ENCODE results near the gene KHNYN.

KHNYN gene

DNA sequence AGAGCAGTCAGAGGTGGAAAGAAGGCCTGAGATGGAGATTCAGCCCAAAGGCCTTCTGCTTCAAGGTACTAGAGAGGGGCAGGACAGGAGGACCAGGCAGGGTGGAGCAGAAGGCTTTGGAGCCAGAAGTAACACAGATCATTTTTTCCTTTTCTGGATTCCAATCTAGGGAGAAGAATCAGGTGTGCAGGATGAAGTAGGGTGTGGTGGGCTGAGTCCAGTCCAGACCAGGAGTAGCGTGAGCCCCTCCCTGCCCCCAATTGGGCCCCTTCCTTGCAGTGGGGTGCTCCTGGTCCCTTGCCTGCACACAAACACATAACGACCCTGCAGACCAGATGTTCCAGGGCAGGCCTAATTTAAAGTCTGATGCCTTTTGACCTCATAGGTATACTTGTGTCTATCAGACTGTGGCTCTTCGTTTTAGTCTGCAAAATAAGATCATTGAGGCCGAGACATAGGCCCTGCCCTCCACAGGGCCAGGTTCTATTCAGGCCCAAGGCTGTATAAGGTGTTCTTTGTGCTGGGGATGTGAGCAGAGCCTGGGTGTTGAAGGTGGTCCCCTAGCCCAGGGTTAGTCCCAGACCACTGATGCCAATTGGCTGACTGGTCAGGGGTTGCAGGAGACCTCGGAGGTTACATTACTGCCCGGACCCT lies 32.0 kb upstream of the KHNYN start:
- H3K27ac ChIP-seq: no peak overlapping the region
- TF ChIP-seq, protein P1, sequence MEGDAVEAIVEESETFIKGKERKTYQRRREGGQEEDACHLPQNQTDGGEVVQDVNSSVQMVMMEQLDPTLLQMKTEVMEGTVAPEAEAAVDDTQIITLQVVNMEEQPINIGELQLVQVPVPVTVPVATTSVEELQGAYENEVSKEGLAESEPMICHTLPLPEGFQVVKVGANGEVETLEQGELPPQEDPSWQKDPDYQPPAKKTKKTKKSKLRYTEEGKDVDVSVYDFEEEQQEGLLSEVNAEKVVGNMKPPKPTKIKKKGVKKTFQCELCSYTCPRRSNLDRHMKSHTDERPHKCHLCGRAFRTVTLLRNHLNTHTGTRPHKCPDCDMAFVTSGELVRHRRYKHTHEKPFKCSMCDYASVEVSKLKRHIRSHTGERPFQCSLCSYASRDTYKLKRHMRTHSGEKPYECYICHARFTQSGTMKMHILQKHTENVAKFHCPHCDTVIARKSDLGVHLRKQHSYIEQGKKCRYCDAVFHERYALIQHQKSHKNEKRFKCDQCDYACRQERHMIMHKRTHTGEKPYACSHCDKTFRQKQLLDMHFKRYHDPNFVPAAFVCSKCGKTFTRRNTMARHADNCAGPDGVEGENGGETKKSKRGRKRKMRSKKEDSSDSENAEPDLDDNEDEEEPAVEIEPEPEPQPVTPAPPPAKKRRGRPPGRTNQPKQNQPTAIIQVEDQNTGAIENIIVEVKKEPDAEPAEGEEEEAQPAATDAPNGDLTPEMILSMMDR (conservative IDR thresholded peaks at IDR 0.05): no peak
- no peak for TF ChIP-seq ZFX (IDR thresholded peaks at IDR 0.05)

DNA sequence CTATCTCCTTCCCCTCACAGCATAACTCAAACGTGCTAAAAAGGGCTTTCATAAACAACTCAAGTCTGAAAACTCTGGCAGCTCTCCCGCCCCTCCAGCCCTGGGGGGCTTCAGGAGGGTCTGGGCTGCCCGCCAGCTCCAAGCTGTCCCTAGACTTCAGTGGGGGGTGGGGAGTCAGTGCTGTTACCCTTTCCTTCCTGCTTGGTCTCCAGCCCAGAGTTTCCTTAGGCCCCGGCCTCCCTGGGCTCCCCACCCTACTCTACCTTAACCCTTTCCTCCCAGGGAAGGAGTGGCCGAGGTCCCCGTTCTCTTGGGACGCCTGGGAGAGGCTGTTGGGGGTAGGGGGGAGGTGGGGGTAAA lies 31.5 kb upstream of the KHNYN start:
- TF ChIP-seq, protein P1 (conservative IDR thresholded peaks at IDR 0.05): no peak
- no peak for TF ChIP-seq ZFX (IDR thresholded peaks at IDR 0.05)
- no peak overlapping the region for H3K27ac ChIP-seq

DNA sequence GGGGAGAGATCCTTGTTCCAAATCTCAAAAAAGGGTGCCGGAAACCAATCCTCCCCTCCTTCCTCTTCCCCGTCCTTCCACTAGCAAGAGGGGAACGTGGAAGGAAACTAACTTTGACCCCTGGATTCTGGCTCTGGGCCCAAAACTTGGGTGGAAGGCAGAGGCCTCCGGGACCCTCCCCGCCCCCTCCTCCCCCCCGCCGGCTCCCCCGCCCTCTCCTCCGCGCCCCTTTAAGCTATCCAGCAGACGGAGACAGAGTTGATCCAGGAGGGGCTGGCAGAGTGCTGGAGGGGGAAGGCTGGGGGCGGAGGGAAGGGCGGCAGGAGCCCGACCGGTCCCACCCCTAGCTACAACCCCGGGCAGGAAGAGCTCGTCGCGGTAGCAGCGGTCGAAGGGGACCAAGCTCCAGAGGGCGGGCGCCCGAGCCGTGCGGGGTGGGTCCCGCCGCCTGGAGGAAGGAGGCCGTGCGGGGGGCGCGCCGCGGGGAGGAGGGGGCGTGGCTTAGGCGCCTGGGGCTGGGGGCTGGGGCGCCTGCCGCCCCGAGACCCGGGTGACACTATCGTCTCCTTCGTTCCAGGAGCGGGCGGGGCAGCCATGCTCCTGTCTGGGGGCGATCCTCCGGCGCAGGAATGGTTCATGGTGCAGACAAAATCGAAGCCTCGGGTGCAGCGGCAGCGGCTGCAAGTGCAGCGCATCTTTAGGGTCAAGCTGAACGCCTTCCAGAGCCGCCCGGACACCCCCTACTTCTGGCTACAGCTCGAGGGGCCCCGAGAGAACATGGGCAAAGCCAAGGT lies 30.9 kb upstream of the KHNYN start, which contains the start of gene NYNRIN:
NYNRIN (plus strand) TSS at position 351 of the 794 bp plus-strand sequence; CDS start at position 595, 244 bp downstream.
- no peak for TF ChIP-seq ZFX (IDR thresholded peaks at IDR 0.05)
- TF ChIP-seq, protein P1 (conservative IDR thresholded peaks at IDR 0.05): no peak
- H3K27ac ChIP-seq: no peak within 1 kb of the TSS

DNA sequence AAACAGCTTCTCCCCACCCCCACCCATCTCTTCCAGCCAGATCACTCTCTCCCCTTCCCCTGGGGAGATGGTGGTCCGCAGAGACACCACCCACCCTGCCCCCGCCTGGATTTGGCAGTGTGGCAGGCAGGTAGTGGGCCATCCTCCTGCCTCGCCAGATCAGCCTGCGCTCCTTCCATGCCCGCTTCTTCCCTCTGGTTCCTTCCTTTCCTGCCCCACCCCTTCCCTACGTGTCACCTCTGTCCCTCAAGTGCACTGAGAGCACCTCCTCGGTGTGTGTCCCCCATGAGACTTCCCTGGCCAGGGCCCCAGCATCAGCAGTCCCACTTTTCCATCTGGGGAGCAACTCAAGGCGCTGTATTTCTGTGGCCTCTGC lies 30.3 kb upstream of the KHNYN start:
- TF ChIP-seq ZFX (IDR thresholded peaks at IDR 0.05): no peak
- TF ChIP-seq, protein P1 (conservative IDR thresholded peaks at IDR 0.05): no peak

DNA sequence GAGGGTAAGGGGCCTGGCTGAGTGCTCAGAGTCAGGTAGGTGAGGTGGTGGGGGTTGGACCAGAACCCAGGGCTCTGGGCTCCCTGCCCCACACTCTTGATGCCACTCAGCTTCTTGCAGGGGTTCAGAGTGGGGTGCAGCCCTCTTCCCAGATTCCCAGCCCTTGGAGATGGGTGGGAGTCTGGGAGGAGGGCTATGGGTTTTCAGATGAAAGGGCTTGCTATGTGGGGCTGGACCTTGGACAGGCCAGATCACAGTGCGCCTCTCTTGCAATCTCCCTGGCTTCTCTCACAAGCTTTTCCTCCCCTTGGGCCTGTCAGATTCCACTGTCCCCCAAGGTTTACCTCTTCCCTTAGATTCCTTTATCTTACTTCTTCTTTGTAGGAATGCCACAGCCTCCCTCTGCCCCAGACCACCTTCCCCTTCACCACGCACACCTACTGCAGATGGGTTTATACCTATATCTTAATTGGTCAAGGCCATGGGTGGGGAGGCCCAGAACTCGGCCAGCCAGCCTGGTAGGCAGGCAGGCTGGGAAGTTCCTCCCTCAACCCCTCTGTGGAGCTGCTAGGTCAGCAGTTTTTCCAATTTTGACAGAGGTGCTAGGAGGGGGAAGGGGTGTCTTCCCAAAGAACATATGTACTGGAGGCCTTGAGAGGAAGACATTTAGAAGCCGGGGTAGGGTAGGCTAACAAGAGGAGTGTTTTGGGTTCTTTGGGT lies 29.6 kb upstream of the KHNYN start:
- no peak overlapping the region for H3K27ac ChIP-seq
- TF ChIP-seq, protein P1 (conservative IDR thresholded peaks at IDR 0.05): no peak
- TF ChIP-seq ZFX (IDR thresholded peaks at IDR 0.05): no peak

More for the DNA sequence above, 30.3 kb upstream of the KHNYN start:
- H3K27ac ChIP-seq: no peak overlapping the region

DNA sequence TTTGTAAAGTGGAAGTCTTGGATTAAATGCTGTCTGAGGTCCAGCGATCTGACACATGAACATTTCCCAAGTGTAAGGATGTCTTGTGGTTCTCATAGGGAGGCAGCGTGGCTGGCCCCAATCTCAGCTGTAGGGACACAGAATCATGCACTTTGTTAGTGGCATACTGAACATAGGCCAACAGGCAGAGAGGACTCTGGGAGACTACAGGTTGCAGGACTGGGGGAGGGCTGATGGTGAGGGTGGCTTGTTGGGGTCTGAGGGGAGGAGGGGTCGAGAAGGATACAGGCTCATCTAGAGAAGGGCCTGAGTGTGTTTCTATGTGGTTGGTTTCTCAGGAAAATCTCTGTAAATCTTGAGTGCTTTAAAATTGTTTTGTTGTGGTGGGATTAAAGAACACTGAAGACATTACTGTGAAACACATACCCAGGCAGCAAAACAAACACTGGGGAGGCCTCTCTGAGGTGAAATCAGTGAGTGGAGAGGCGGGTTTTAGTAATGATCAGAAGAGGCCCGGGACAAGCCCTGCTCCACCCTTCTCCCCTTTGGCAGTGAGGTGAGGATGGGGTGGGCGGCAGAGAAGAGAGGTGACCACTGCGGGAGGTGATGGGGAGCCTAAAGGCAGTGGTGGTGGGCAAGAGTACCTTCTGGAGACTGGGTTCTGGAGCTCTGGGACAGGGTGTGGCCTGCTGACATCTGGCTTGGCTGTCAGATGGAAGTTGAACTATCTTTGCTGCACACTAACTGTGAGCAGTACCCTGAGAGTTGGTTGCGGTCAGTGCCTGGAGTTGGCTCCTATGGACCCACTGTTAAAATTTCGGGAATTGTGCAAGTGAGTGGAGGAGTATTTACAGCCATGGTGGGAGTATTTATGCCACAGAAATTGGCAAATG lies 27.7 kb upstream of the KHNYN start:
- TF ChIP-seq, protein P1 (conservative IDR thresholded peaks at IDR 0.05): no peak
- no peak for TF ChIP-seq ZFX (IDR thresholded peaks at IDR 0.05)
- H3K27ac ChIP-seq: no peak overlapping the region

Measured in C4-2B (cell line).